Vagina (tissue), 2 donors: ENCODE results near the gene CACTIN. TPM values are rescaled to one million over a fixed set of nuclear protein-coding genes. Genes with fewer than 3 reads are reported as not detected.

Experiments
- DNase-seq, 2 donors: peaks; one replicate each; pipeline ENCODE4 v3.0.0-alpha.2; 2017; ENCODE audit errors: extremely low spot score in 2 of 2
- H3K27ac ChIP-seq: fragments of 200-600 bp; sonication (generic); one replicate; pipeline ENCODE4 v1.5.1; 2019
- H3K27me3 ChIP-seq: fragments of 200-600 bp; sonication (generic); one replicate; pipeline ENCODE4 v1.5.1; 2019
- H3K36me3 ChIP-seq, 2 donors: fragments of 200-600 bp; sonication (generic); one replicate each; pipeline ENCODE4 v1.5.1; 2017 to 2019
- H3K4me1 ChIP-seq: fragments of 200-600 bp; sonication (generic); one replicate; pipeline ENCODE4 v1.5.1; 2019
- H3K4me3 ChIP-seq, 2 donors: fragments of 200-600 bp; sonication (generic); 1 replicate in 1 of 2; 2 replicates in 1 of 2; pipeline ENCODE4 v1.5.1; 2016 to 2019
- H3K9me3 ChIP-seq: fragments of 200-600 bp; sonication (generic); one replicate; pipeline ENCODE4 v1.5.1; 2019
- CTCF ChIP-seq, 3 experiments: fragments of 450-650 bp in 2 of 3; fragments of 200-600 bp in 1 of 3; sonication (generic) in 1 of 3; IDR thresholded peaks; one replicate each; pipeline ENCODE4 v1.5.1; 2017 to 2019; ENCODE audit warnings: antibody characterized with exemption in 3 of 3, mild to moderate bottlenecking in 2 of 3, moderate library complexity in 2 of 3
- POLR2A ChIP-seq, 2 donors: fragments of 450-650 bp; IDR thresholded peaks; one replicate each; pipeline ENCODE4 v1.6.1; 2017; ENCODE audit warnings: antibody characterized with exemption in 2 of 2, mild to moderate bottlenecking in 2 of 2, moderate library complexity in 2 of 2
- POLR2AphosphoS5 ChIP-seq, 2 donors: sonication (generic); formaldehyde crosslinking; IDR thresholded peaks; one replicate each; pipeline ENCODE4 v1.9.0; 2017; ENCODE audit warnings: antibody characterized with exemption in 2 of 2, mild to moderate bottlenecking in 2 of 2, low read depth in 1 of 2; ENCODE audit not compliant: insufficient read depth in 1 of 2
- intact Hi-C: fragments of 100-400 bp; cut with DNase I; formaldehyde crosslinking; loops from one replicate; pipeline ENCODE4 v1.15.1; 2023
- total RNA-seq: library from RNA; depleted of rRNA; stranded (reverse); fragments of >200 nt; gene quantifications from one replicate; pipeline ENCODE4 v1.2.3, GENCODE V29; 2016

Gene CACTIN
- total RNA-seq, 1 donor from 2014 or later = 36.3 TPM

- Histone ChIP-seq H3K36me3 (peaks cover 0 to 59% of the 10 kb centered on the region in 2 donors), H3K27ac (no peak overlapping the region), H3K4me1 (no peaks in the 10 kb centered on the region), H3K27me3 (no peaks in the 10 kb centered on the region), H3K4me3 (no peak overlapping the region), H3K9me3 (no peaks in the 10 kb centered on the region)
- TF ChIP-seq POLR2AphosphoS5 (IDR thresholded peaks at IDR 0.05; ENCODE audit: insufficient read depth in 1 of 2, low read depth in 1 of 2) = no peak
- TF ChIP-seq CTCF (IDR thresholded peaks at IDR 0.05) = no peak
- no peak for TF ChIP-seq POLR2A (IDR thresholded peaks at IDR 0.05)
- DNase-seq = no peak
- intact Hi-C loops = no loop called here
Observed at GRCh38 chr19:3641515-3642269, 15.1 kb upstream of the CACTIN start.

GRCh38 chr19:3639479-3639878 is 12.9 kb upstream of the CACTIN start:
- TF ChIP-seq CTCF (IDR thresholded peaks at IDR 0.05) = no peak
- TF ChIP-seq POLR2A (IDR thresholded peaks at IDR 0.05) = no peak
- no peak for TF ChIP-seq POLR2AphosphoS5 (IDR thresholded peaks at IDR 0.05; ENCODE audit: insufficient read depth in 1 of 2, low read depth in 1 of 2)
- Histone ChIP-seq H3K4me3 (no peak overlapping the region), H3K27me3 (no peaks in the 10 kb centered on the region), H3K4me1 (no peaks in the 10 kb centered on the region), H3K27ac (no peak overlapping the region), H3K36me3 (peaks cover 0 to 53% of the 10 kb centered on the region in 2 donors), H3K9me3 (no peaks in the 10 kb centered on the region)
- intact Hi-C loops = no loop called here
- DNase-seq = no peak

GRCh38 chr19:3638208-3639193 is 11.9 kb upstream of the CACTIN start:
- peaks cover 0 to 53% of the 10 kb centered on the region in 2 donors for H3K36me3 ChIP-seq
- H3K4me3 ChIP-seq = no peak overlapping the region

GRCh38 chr19:3637621-3638020 is 11.0 kb upstream of the CACTIN start:
- intact Hi-C loops = no loop called here
- Histone ChIP-seq H3K9me3 (no peaks in the 10 kb centered on the region), H3K36me3 (peaks cover 0 to 44% of the 10 kb centered on the region in 2 donors), H3K4me3 (no peak overlapping the region), H3K27me3 (no peaks in the 10 kb centered on the region), H3K4me1 (no peaks in the 10 kb centered on the region), H3K27ac (no peak overlapping the region)
- TF ChIP-seq POLR2AphosphoS5 (IDR thresholded peaks at IDR 0.05; ENCODE audit: insufficient read depth in 1 of 2, low read depth in 1 of 2) = no peak
- DNase-seq = no peak

More at GRCh38 chr19:3638208-3639193, 11.9 kb upstream of the CACTIN start:
- no peak for TF ChIP-seq POLR2A (IDR thresholded peaks at IDR 0.05)
- no peak for TF ChIP-seq CTCF (IDR thresholded peaks at IDR 0.05)
- no peak for TF ChIP-seq POLR2AphosphoS5 (IDR thresholded peaks at IDR 0.05; ENCODE audit: insufficient read depth in 1 of 2, low read depth in 1 of 2)
- intact Hi-C loops = no loop called here
- H3K9me3 ChIP-seq = no peaks in the 10 kb centered on the region
- no peaks in the 10 kb centered on the region for H3K27me3 ChIP-seq
- H3K27ac ChIP-seq = no peak overlapping the region
- no peaks in the 10 kb centered on the region for H3K4me1 ChIP-seq
- DNase-seq = no peak

GRCh38 chr19:3636962-3637361 is 10.4 kb upstream of the CACTIN start:
- intact Hi-C loops = no loop called here
- DNase-seq = no peak
- H3K9me3 ChIP-seq = no peaks in the 10 kb centered on the region
- H3K27ac ChIP-seq = no peak overlapping the region
- no peaks in the 10 kb centered on the region for H3K27me3 ChIP-seq
- H3K36me3 ChIP-seq = peaks cover 0 to 45% of the 10 kb centered on the region in 2 donors
- TF ChIP-seq POLR2AphosphoS5 (IDR thresholded peaks at IDR 0.05; ENCODE audit: insufficient read depth in 1 of 2, low read depth in 1 of 2) (no peak), CTCF (IDR thresholded peaks at IDR 0.05) (no peak)
- no peak overlapping the region for H3K4me3 ChIP-seq
- no peaks in the 10 kb centered on the region for H3K4me1 ChIP-seq
